MCF 10A (cell line): ENCODE measurements around the gene NRG3. TPM values are rescaled to one million over a fixed set of nuclear protein-coding genes. Genes with fewer than 3 reads are reported as not detected.
A peak's percentile ranks its signal among the peaks of the same experiment; 100 is the strongest.

Experiments used
- BruUV-seq: library from RNA; stranded (reverse); fragments of 400-500 nt; replicated peaks from 2 replicates; lab custom pipeline; 2021; lab: Mats Ljungman, UMichigan
- CTCF ChIA-PET: fragments of 300-600 bp; sonication (Branson Sonifier 250); formaldehyde crosslinking; extraction: SDS; loops from one replicate; lab custom pipeline; 2021; ENCODE audit warnings: antibody characterized with exemption, inconsistent platforms; lab: Yijun Ruan, JAX
- POLR2A ChIA-PET: fragments of 300-600, 350-650 bp; sonication (Branson Sonifier 250); formaldehyde crosslinking; extraction: SDS; loops from one replicate; lab custom pipeline; 2020; ENCODE audit warnings: antibody characterized with exemption, inconsistent platforms; lab: Yijun Ruan, JAX
- DNase-seq: peaks from one replicate; pipeline ENCODE4 v3.0.0-alpha.2; 2018; ENCODE audit not compliant: unreplicated experiment
- H3K27ac Mint-ChIP-seq: one replicate; pipeline ENCODE4 v1.8.0; 2022; ENCODE audit warnings: mild to moderate bottlenecking, low read depth, mixed read lengths; ENCODE audit not compliant: unreplicated experiment
- H3K27me3 Mint-ChIP-seq: one replicate; pipeline ENCODE4 v1.8.0; 2022; ENCODE audit warnings: mixed read lengths; ENCODE audit not compliant: insufficient read depth, unreplicated experiment
- H3K36me3 Mint-ChIP-seq: one replicate; pipeline ENCODE4 v1.8.0; 2022; ENCODE audit warnings: mild to moderate bottlenecking, moderate library complexity, mixed read lengths; ENCODE audit not compliant: insufficient read depth, unreplicated experiment
- H3K4me1 Mint-ChIP-seq: one replicate; pipeline ENCODE4 v1.8.0; 2022; ENCODE audit warnings: mixed read lengths; ENCODE audit not compliant: insufficient read depth, unreplicated experiment
- H3K4me3 Mint-ChIP-seq: one replicate; pipeline ENCODE4 v1.8.0; 2022; ENCODE audit warnings: mild to moderate bottlenecking, moderate library complexity, mixed read lengths; ENCODE audit not compliant: unreplicated experiment
- H3K9me3 Mint-ChIP-seq: one replicate; pipeline ENCODE4 v1.8.0; 2022; ENCODE audit warnings: mixed read lengths; ENCODE audit not compliant: unreplicated experiment
- intact Hi-C: fragments of 100-400 bp; cut with micrococcal nuclease; formaldehyde crosslinking; loops from 2 replicates; pipeline ENCODE4 v1.14.1; 2022
- total RNA-seq: library from RNA; stranded (reverse); gene quantifications from 2 replicates; pipeline ENCODE4 v1.2.3, GENCODE V29; 2022
- TF ChIP-seq, protein P1 (sequence below): fragments of 200-600 bp; IDR thresholded peaks from one replicate; pipeline ENCODE4 v1.8.0; 2022; ENCODE audit warnings: antibody characterized with exemption, mild to moderate bottlenecking; ENCODE audit not compliant: unreplicated experiment

Gene NRG3
- total RNA-seq, 1 experiment from 2014 or later: not detected

DNA sequence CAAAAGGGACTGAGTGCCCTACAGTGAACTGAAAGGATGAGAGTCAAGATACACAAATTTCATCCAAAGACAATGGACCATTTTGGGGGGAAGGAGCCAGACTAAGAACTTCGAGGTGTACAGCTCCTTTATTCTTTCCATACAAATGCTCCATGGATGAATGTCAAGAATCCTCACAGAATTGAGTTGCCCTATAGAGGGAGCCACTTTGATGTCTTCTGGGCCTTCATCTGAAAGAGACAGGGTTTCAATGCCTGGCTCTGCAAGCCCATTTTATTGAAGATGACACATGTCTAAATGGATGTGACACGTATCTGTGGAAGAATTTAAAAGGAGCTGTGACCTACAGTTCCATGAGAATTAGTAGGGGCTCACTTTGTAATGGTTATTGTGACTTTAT, 32.0 kb upstream of the NRG3 start:
- H3K9me3 Mint-ChIP-seq: no peaks in the 10 kb centered on the region
- DNase-seq: peak; percentile 2
- H3K36me3 Mint-ChIP-seq: no peaks in the 10 kb centered on the region
- H3K27ac Mint-ChIP-seq: no peak overlapping the region
- no peaks in the 10 kb centered on the region for H3K27me3 Mint-ChIP-seq
- H3K4me1 Mint-ChIP-seq: peaks cover 6% of the 10 kb centered on the region
- BruUV-seq: no TSS peak
- H3K4me3 Mint-ChIP-seq: no peak overlapping the region
- ChIA-PET POLR2A (interaction anchor here (0.5 kb wide), 1 partner anchor 16 kb away, joined by 3 read pairs; no protein-coding TSS in a partner anchor), CTCF (interaction anchor here (0.6 to 0.8 kb wide), 2 partner anchors 374 to 613 kb away, joined by 4 to 5 read pairs; no protein-coding TSS in a partner anchor)
- intact Hi-C loops: no loop called here
- TF ChIP-seq, protein P1, sequence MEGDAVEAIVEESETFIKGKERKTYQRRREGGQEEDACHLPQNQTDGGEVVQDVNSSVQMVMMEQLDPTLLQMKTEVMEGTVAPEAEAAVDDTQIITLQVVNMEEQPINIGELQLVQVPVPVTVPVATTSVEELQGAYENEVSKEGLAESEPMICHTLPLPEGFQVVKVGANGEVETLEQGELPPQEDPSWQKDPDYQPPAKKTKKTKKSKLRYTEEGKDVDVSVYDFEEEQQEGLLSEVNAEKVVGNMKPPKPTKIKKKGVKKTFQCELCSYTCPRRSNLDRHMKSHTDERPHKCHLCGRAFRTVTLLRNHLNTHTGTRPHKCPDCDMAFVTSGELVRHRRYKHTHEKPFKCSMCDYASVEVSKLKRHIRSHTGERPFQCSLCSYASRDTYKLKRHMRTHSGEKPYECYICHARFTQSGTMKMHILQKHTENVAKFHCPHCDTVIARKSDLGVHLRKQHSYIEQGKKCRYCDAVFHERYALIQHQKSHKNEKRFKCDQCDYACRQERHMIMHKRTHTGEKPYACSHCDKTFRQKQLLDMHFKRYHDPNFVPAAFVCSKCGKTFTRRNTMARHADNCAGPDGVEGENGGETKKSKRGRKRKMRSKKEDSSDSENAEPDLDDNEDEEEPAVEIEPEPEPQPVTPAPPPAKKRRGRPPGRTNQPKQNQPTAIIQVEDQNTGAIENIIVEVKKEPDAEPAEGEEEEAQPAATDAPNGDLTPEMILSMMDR: no peak

- Mint-ChIP-seq H3K9me3 (no peaks in the 10 kb centered on the region), H3K27ac (no peak overlapping the region), H3K4me1 (no peaks in the 10 kb centered on the region), H3K27me3 (no peaks in the 10 kb centered on the region), H3K4me3 (no peak overlapping the region), H3K36me3 (no peaks in the 10 kb centered on the region)
- TF ChIP-seq, protein P1: no peak
- ChIA-PET POLR2A (no interaction called here), CTCF (no interaction called here)
- DNase-seq: no peak
- no TSS peak for BruUV-seq
- intact Hi-C loops: loop anchor here (2.0 kb wide), 1 partner anchor 37 kb away; no protein-coding TSS in a partner anchor
Measured at GRCh38 chr10:81847675-81848074, 27.3 kb upstream of the NRG3 start.

- CTCF ChIA-PET: interaction anchor here (0.5 kb wide), 1 partner anchor 15 kb away, joined by 3 read pairs; no protein-coding TSS in a partner anchor
- intact Hi-C loops: no loop called here
- BruUV-seq: no TSS peak
- no peaks in the 10 kb centered on the region for H3K4me1 Mint-ChIP-seq
- POLR2A ChIA-PET: no interaction called here
- no peak overlapping the region for H3K4me3 Mint-ChIP-seq
- TF ChIP-seq, protein P1: no peak
- no peak for DNase-seq
- H3K36me3 Mint-ChIP-seq: no peaks in the 10 kb centered on the region
- H3K9me3 Mint-ChIP-seq: peaks cover under 1% of the 10 kb centered on the region
- no peak overlapping the region for H3K27ac Mint-ChIP-seq
- H3K27me3 Mint-ChIP-seq: no peaks in the 10 kb centered on the region
Measured at GRCh38 chr10:81848514-81848913, 26.5 kb upstream of the NRG3 start.

DNA sequence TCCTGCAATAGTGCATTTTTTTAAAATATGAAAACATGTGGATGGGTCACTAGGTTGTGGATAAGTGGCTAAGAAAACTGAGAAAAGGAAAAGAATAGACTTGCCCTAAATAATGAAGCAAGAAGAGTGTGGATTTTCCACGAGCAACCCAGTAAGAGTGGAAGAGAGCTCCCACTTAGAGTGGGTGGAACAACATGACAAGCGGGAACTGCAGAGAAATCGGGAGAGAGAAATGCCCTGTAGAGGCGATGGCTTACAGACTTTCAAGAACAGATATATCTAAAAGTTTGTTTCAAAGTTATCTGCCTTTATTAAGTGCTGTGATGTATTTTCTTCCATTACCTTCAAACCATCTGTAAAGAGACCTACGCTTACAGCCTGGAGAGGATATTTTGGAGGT, 26.1 kb upstream of the NRG3 start:
- peaks cover 4% of the 10 kb centered on the region for H3K9me3 Mint-ChIP-seq
- no peak overlapping the region for H3K27ac Mint-ChIP-seq
- ChIA-PET POLR2A (no interaction called here), CTCF (interaction anchor here (0.5 kb wide), 1 partner anchor 15 kb away, joined by 3 read pairs; no protein-coding TSS in a partner anchor)
- H3K4me3 Mint-ChIP-seq: no peak overlapping the region
- TF ChIP-seq, protein P1: no peak
- intact Hi-C loops: no loop called here
- no peaks in the 10 kb centered on the region for H3K27me3 Mint-ChIP-seq
- H3K4me1 Mint-ChIP-seq: no peaks in the 10 kb centered on the region
- no TSS peak for BruUV-seq
- DNase-seq: no peak
- no peaks in the 10 kb centered on the region for H3K36me3 Mint-ChIP-seq
